ENCODE results near the gene NSD1.

NSD1 gene

GRCh38 chr5:177314376-177315342 lies 181.1 kb downstream of the NSD1 start:
- Histone ChIP-seq H3K36me3 (ENCODE audit: control insufficient read depth in 1 of 2, insufficient read depth in 2 of 2, low read depth in 1 of 2, low read length in 2 of 2) (peaks cover 6 to 9% of the 10 kb centered on the region in 2 experiments), H3K4ac (ENCODE audit: low read depth in 1 of 2, low read length in 2 of 2) (no peak overlapping the region), H3K27me3 (ENCODE audit: control insufficient read depth in 1 of 2, insufficient read depth in 1 of 2, low read length in 2 of 2) (no peaks in the 10 kb centered on the region), H2BK120ac (ENCODE audit: low read depth, low read length) (no peak overlapping the region), H2BK12ac (ENCODE audit: low read length in 2 of 2) (no peak overlapping the region), H3K4me2 (ENCODE audit: low read length, poor library complexity, severe bottlenecking) (no peak overlapping the region), H2AFZ (ENCODE audit: low read depth, low read length) (no peak overlapping the region), H3K18ac (ENCODE audit: low read depth in 1 of 2, low read length in 2 of 2) (no peak overlapping the region), H3K4me1 (ENCODE audit: control insufficient read depth, insufficient read depth, low read depth, low read length) (peaks cover 27% of the 10 kb centered on the region), H3K4me3 (ENCODE audit: insufficient read depth in 1 of 2, low read depth in 1 of 2, low read length in 2 of 2) (no peak overlapping the region), H4K91ac (ENCODE audit: low read length) (no peak overlapping the region), H3K79me1 (replicated peaks; ENCODE audit: low read length, poor library complexity, severe bottlenecking) (peaks cover 29% of the 10 kb centered on the region), H3K9ac (ENCODE audit: low read length) (no peak overlapping the region), H3K9me3 (ENCODE audit: control insufficient read depth, low read length) (no peaks in the 10 kb centered on the region), H3K23ac (ENCODE audit: low read length in 2 of 2) (no peak overlapping the region), H3K14ac (ENCODE audit: low read length in 2 of 2) (no peak overlapping the region), H4K8ac (ENCODE audit: low read length) (no peak overlapping the region), H2BK15ac (ENCODE audit: low read depth, poor library complexity, severe bottlenecking) (no peak overlapping the region), H3K27ac (ENCODE audit: low read length, poor library complexity, severe bottlenecking) (no peak overlapping the region), H2BK5ac (ENCODE audit: low read depth, low read length, poor library complexity, severe bottlenecking) (no peak overlapping the region), H2AK5ac (ENCODE audit: low read length, severe bottlenecking) (no peak overlapping the region)
- no peak for DNase-seq
- WGBS, result 96% methylated on average over 17 of the region's 18 CpGs

- Histone ChIP-seq H2BK5ac (ENCODE audit: low read depth, low read length, poor library complexity, severe bottlenecking) (no peak overlapping the region), H3K9me3 (ENCODE audit: control insufficient read depth, low read length) (no peaks in the 10 kb centered on the region), H3K4me2 (ENCODE audit: low read length, poor library complexity, severe bottlenecking) (no peak overlapping the region), H2BK15ac (ENCODE audit: low read depth, poor library complexity, severe bottlenecking) (no peak overlapping the region), H3K14ac (ENCODE audit: low read length in 2 of 2) (no peak overlapping the region), H4K8ac (ENCODE audit: low read length) (no peak overlapping the region), H3K4me3 (ENCODE audit: insufficient read depth in 1 of 2, low read depth in 1 of 2, low read length in 2 of 2) (no peak overlapping the region), H3K36me3 (ENCODE audit: control insufficient read depth in 1 of 2, insufficient read depth in 2 of 2, low read depth in 1 of 2, low read length in 2 of 2) (peaks cover 12 to 16% of the 10 kb centered on the region in 2 experiments), H3K18ac (ENCODE audit: low read depth in 1 of 2, low read length in 2 of 2) (no peak overlapping the region), H2BK120ac (ENCODE audit: low read depth, low read length) (no peak overlapping the region), H3K23ac (ENCODE audit: low read length in 2 of 2) (no peak overlapping the region), H3K9ac (ENCODE audit: low read length) (no peak overlapping the region), H2BK12ac (ENCODE audit: low read length in 2 of 2) (no peak overlapping the region), H3K79me1 (replicated peaks; ENCODE audit: low read length, poor library complexity, severe bottlenecking) (peaks cover 29% of the 10 kb centered on the region), H2AFZ (ENCODE audit: low read depth, low read length) (no peak overlapping the region), H4K91ac (ENCODE audit: low read length) (no peak overlapping the region), H3K4me1 (ENCODE audit: control insufficient read depth, insufficient read depth, low read depth, low read length) (peaks cover 22% of the 10 kb centered on the region), H3K27me3 (ENCODE audit: control insufficient read depth in 1 of 2, insufficient read depth in 1 of 2, low read length in 2 of 2) (no peaks in the 10 kb centered on the region), H3K4ac (ENCODE audit: low read depth in 1 of 2, low read length in 2 of 2) (no peak overlapping the region), H3K27ac (ENCODE audit: low read length, poor library complexity, severe bottlenecking) (no peak overlapping the region), H2AK5ac (ENCODE audit: low read length, severe bottlenecking) (no peak overlapping the region)
- DNase-seq, result no peak
- 92% methylated on average over 7 of the region's 7 CpGs for WGBS
Observed at GRCh38 chr5:177315411-177315810, 181.8 kb downstream of the NSD1 start.

GRCh38 chr5:177316005-177316404 lies 182.4 kb downstream of the NSD1 start:
- no peak overlapping the region for H4K91ac ChIP-seq (ENCODE audit: low read length)
- no peaks in the 10 kb centered on the region for H3K9me3 ChIP-seq (ENCODE audit: control insufficient read depth, low read length)
- no peak overlapping the region for H3K4me2 ChIP-seq (ENCODE audit: low read length, poor library complexity, severe bottlenecking)
- H3K4me3 ChIP-seq (ENCODE audit: insufficient read depth in 1 of 2, low read depth in 1 of 2, low read length in 2 of 2), result no peak overlapping the region
- no peaks in the 10 kb centered on the region for H3K27me3 ChIP-seq (ENCODE audit: control insufficient read depth in 1 of 2, insufficient read depth in 1 of 2, low read length in 2 of 2)
- no peak overlapping the region for H3K23ac ChIP-seq (ENCODE audit: low read length in 2 of 2)
- H2AFZ ChIP-seq (ENCODE audit: low read depth, low read length), result no peak overlapping the region
- H3K27ac ChIP-seq (ENCODE audit: low read length, poor library complexity, severe bottlenecking), result no peak overlapping the region
- no peak overlapping the region for H3K9ac ChIP-seq (ENCODE audit: low read length)
- no peak overlapping the region for H2BK120ac ChIP-seq (ENCODE audit: low read depth, low read length)
- no peak overlapping the region for H2BK5ac ChIP-seq (ENCODE audit: low read depth, low read length, poor library complexity, severe bottlenecking)
- no peak overlapping the region for H2BK15ac ChIP-seq (ENCODE audit: low read depth, poor library complexity, severe bottlenecking)
- H3K14ac ChIP-seq (ENCODE audit: low read length in 2 of 2), result no peak overlapping the region
- no peak overlapping the region for H3K18ac ChIP-seq (ENCODE audit: low read depth in 1 of 2, low read length in 2 of 2)
- no peak overlapping the region for H2AK5ac ChIP-seq (ENCODE audit: low read length, severe bottlenecking)
- peaks cover 19% of the 10 kb centered on the region for H3K4me1 ChIP-seq (ENCODE audit: control insufficient read depth, insufficient read depth, low read depth, low read length)
- H3K4ac ChIP-seq (ENCODE audit: low read depth in 1 of 2, low read length in 2 of 2), result no peak overlapping the region
- no peak overlapping the region for H4K8ac ChIP-seq (ENCODE audit: low read length)
- peaks cover 26% of the 10 kb centered on the region for H3K79me1 ChIP-seq (replicated peaks; ENCODE audit: low read length, poor library complexity, severe bottlenecking)
- no peak overlapping the region for H2BK12ac ChIP-seq (ENCODE audit: low read length in 2 of 2)
- no CpG with 5 or more reads among the region's 3 CpGs for WGBS
- peaks cover 16 to 20% of the 10 kb centered on the region in 2 experiments for H3K36me3 ChIP-seq (ENCODE audit: control insufficient read depth in 1 of 2, insufficient read depth in 2 of 2, low read depth in 1 of 2, low read length in 2 of 2)
- DNase-seq, result no peak

GRCh38 chr5:177317959-177318377 lies 184.4 kb downstream of the NSD1 start:
- Histone ChIP-seq H2BK120ac (ENCODE audit: low read depth, low read length) (no peak overlapping the region), H3K4me1 (ENCODE audit: control insufficient read depth, insufficient read depth, low read depth, low read length) (peaks cover 4% of the 10 kb centered on the region), H3K27me3 (ENCODE audit: control insufficient read depth in 1 of 2, insufficient read depth in 1 of 2, low read length in 2 of 2) (no peaks in the 10 kb centered on the region), H3K27ac (ENCODE audit: low read length, poor library complexity, severe bottlenecking) (no peak overlapping the region), H3K4me3 (ENCODE audit: insufficient read depth in 1 of 2, low read depth in 1 of 2, low read length in 2 of 2) (no peak overlapping the region), H3K4ac (ENCODE audit: low read depth in 1 of 2, low read length in 2 of 2) (no peak overlapping the region), H3K14ac (ENCODE audit: low read length in 2 of 2) (no peak overlapping the region), H4K8ac (ENCODE audit: low read length) (no peak overlapping the region), H3K9ac (ENCODE audit: low read length) (no peak overlapping the region), H2AFZ (ENCODE audit: low read depth, low read length) (no peak overlapping the region), H4K91ac (ENCODE audit: low read length) (no peak overlapping the region), H3K18ac (ENCODE audit: low read depth in 1 of 2, low read length in 2 of 2) (no peak overlapping the region), H3K23ac (ENCODE audit: low read length in 2 of 2) (no peak overlapping the region), H3K36me3 (ENCODE audit: control insufficient read depth in 1 of 2, insufficient read depth in 2 of 2, low read depth in 1 of 2, low read length in 2 of 2) (peaks cover 17 to 20% of the 10 kb centered on the region in 2 experiments), H2BK15ac (ENCODE audit: low read depth, poor library complexity, severe bottlenecking) (no peak overlapping the region), H3K79me1 (replicated peaks; ENCODE audit: low read length, poor library complexity, severe bottlenecking) (peaks cover 26% of the 10 kb centered on the region), H2BK5ac (ENCODE audit: low read depth, low read length, poor library complexity, severe bottlenecking) (no peak overlapping the region), H2AK5ac (ENCODE audit: low read length, severe bottlenecking) (no peak overlapping the region), H3K4me2 (ENCODE audit: low read length, poor library complexity, severe bottlenecking) (no peak overlapping the region), H2BK12ac (ENCODE audit: low read length in 2 of 2) (no peak overlapping the region), H3K9me3 (ENCODE audit: control insufficient read depth, low read length) (no peaks in the 10 kb centered on the region)
- DNase-seq, result peak; percentile 82
- 40% methylated on average over 7 of the region's 7 CpGs for WGBS
